ENCODE data around the gene MICALL1.

MICALL1 gene

DNA sequence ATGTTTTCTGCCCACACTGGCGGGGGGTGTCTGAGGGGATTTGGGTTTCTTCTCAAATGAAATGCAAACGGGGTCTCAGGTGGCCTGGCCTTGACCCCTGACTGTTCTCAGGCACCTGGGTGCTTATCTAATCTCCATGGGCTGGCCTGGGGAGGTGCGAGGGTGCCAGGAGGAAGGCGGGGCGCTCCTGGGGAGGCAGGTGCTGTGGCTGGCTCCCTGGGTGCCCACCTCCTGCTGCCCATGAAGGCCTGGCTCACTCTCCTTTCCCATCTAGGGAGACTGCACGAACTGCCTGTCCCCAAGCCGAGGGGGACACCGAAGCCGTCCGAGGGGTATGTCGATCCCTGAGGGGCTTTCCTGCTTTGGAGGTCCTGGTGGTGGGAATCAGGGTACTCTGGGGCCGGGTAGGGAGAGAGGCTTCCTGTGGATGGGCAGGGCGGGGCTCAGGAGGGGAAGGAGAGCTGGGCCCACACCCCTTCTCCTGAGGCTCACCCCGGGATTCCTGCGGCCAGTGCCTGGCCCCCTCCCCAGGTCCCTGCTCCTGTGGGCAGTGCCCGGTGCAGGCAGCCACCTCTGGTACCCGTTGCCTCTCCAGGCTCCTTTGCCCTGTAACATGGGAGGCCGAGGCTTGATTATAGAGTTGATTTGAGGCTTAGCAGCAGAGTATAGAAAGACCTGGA, 18.4 kb downstream of the MICALL1 start:
- Histone ChIP-seq H3K27me3 (replicated peaks) (no peaks in the 10 kb centered on the region), H3K4me3 (ENCODE audit: low read depth, low read length) (no peak overlapping the region), H3K36me3 (replicated peaks) (peaks cover 61% of the 10 kb centered on the region), H3K27ac (no peak overlapping the region)
- in situ Hi-C loops (cut with HindIII; ENCODE audit: low pct_ligation_motif_present, low sequenced_read_pairs): no loop called here
- DNase-seq: no peak
- TF ChIP-seq CTCF (IDR thresholded peaks at IDR 0.05; ENCODE audit: low read depth, low read length, missing control alignments): no peak

GRCh38 chr22:37925330-37925729, 19.2 kb downstream of the MICALL1 start:
- H3K36me3 ChIP-seq (replicated peaks): peaks cover 65% of the 10 kb centered on the region
- no peak for DNase-seq
- H3K27me3 ChIP-seq (replicated peaks): no peaks in the 10 kb centered on the region
- in situ Hi-C loops (cut with HindIII; ENCODE audit: low pct_ligation_motif_present, low sequenced_read_pairs): no loop called here
- no peak for TF ChIP-seq CTCF (IDR thresholded peaks at IDR 0.05; ENCODE audit: low read depth, low read length, missing control alignments)
- H3K4me3 ChIP-seq (ENCODE audit: low read depth, low read length): no peak overlapping the region
- H3K27ac ChIP-seq: no peak overlapping the region

- no peak for TF ChIP-seq CTCF (IDR thresholded peaks at IDR 0.05; ENCODE audit: low read depth, low read length, missing control alignments)
- Histone ChIP-seq H3K27me3 (replicated peaks) (no peaks in the 10 kb centered on the region), H3K27ac (no peak overlapping the region), H3K4me3 (ENCODE audit: low read depth, low read length) (no peak overlapping the region), H3K36me3 (replicated peaks) (peaks cover 67% of the 10 kb centered on the region)
- DNase-seq: no peak
- in situ Hi-C loops (cut with HindIII; ENCODE audit: low pct_ligation_motif_present, low sequenced_read_pairs): no loop called here
Observed at GRCh38 chr22:37925767-37926166, 19.7 kb downstream of the MICALL1 start.

DNA sequence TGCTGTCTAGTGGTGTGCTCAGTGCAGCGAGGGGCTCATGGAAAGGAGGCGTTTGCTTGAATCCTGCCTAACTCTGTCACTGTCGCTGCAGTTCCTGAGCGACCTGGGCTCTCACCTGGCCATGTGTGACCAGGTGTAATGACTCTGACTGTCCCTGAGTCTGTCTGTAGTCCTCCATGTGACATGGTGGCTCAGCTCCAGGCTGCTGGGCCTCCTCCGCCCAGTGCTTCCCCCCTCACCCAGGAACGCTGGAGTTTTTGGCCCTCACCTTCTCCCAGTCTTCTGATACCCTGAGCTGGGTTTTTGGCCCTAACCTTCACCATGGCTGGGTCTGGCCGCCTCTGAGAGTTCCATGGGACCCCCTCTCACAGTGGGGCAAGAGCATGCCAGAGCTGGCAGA, 20.3 kb downstream of the MICALL1 start:
- no peak for TF ChIP-seq CTCF (IDR thresholded peaks at IDR 0.05; ENCODE audit: low read depth, low read length, missing control alignments)
- peaks cover 64% of the 10 kb centered on the region for H3K36me3 ChIP-seq (replicated peaks)
- no peaks in the 10 kb centered on the region for H3K27me3 ChIP-seq (replicated peaks)
- H3K27ac ChIP-seq: no peak overlapping the region
- in situ Hi-C loops (cut with HindIII; ENCODE audit: low pct_ligation_motif_present, low sequenced_read_pairs): no loop called here
- no peak overlapping the region for H3K4me3 ChIP-seq (ENCODE audit: low read depth, low read length)
- no peak for DNase-seq

DNA sequence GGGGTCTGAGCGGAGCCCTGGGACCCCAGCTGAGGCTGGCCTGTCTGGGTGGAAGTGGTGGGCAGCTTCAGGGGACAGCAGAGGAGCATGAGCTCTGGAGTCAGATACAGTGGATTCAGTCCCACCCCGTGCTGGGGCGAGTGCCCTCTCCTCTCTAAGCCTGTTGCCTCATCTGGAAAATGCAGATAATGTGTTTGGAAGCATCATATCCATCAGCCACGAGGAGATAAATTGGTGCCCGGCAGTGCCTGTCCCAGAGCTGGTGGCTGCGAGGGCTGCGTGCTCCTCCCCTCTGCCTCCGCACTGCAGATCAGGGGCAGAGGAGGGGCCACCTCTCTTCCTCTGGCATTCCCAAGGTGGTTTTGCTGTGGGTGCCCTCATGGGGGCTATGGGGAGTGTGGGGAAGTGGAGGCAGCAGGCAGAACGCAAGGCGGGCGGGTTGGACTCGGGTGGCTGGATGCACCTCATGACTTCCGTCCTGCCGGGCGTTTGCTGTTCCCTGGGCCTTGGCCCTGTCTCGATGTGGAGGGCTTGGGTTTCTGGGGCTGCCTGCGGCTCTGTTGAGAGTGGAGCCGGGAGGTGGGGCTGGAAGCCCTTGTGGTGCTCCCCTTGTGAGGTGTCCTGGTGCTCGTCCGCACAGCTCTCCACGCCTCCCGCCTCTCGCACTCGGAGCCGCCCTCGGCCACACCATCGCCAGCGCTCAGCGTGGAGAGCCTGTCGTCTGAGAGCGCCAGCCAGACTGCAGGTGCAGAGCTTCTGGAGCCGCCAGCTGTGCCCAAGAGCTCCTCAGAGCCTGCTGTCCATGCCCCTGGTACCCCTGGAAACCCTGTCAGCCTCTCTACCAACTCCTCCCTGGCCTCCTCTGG, 20.9 kb downstream of the MICALL1 start:
- Histone ChIP-seq H3K27ac (no peak overlapping the region), H3K36me3 (replicated peaks) (peaks cover 68% of the 10 kb centered on the region), H3K4me3 (ENCODE audit: low read depth, low read length) (no peak overlapping the region), H3K27me3 (replicated peaks) (no peaks in the 10 kb centered on the region)
- in situ Hi-C loops (cut with HindIII; ENCODE audit: low pct_ligation_motif_present, low sequenced_read_pairs): no loop called here
- TF ChIP-seq CTCF (IDR thresholded peaks at IDR 0.05; ENCODE audit: low read depth, low read length, missing control alignments): no peak
- DNase-seq: no peak
